ENCODE measurements around the gene ISYNA1.

DNA sequence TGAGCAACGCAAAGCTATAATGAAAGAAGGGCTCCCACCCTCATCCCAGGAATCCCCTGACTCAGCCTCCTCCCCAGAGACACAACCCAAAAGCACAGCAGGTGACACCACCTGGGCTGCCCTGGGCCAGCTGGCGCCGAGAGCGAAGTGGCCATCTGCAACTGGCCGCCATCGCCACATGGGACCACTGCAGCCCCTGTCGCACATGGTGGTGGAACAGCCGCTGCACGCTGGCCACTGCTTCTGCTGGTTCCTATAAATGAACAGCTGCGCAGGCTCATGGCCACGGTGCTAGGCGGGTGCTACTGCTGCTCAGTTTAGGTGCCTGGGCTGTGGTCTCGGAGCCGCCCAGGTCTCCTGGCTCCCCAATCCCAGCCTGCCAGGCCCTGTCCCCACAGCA lies 11.6 kb upstream of the ISYNA1 start:
- TF ChIP-seq GATA3 (IDR thresholded peaks at IDR 0.05; ENCODE audit: low read depth, low read length) (no peak), GATA2 (IDR thresholded peaks at IDR 0.05; ENCODE audit: low read depth, low read length) (no peak)
